DOHH2 (cell line): ENCODE measurements around the gene TIMM8B.

Experiments used
- CTCF ChIP-seq: fragments of 200-600 bp; sonication (generic); IDR thresholded peaks from one replicate; pipeline ENCODE4 v1.5.1; 2014; ENCODE audit warnings: antibody characterized with exemption, mild to moderate bottlenecking, low read depth, low read length; ENCODE audit not compliant: poor library complexity, severe bottlenecking
- EZH2phosphoT487 ChIP-seq: fragments of 200-600 bp; sonication (generic); IDR thresholded peaks from 2 replicates; pipeline ENCODE4 v1.6.1; 2017; ENCODE audit warnings: borderline replicate concordance, mild to moderate bottlenecking, antibody characterized with exemption, low read length, moderate library complexity, mixed read lengths

DNA sequence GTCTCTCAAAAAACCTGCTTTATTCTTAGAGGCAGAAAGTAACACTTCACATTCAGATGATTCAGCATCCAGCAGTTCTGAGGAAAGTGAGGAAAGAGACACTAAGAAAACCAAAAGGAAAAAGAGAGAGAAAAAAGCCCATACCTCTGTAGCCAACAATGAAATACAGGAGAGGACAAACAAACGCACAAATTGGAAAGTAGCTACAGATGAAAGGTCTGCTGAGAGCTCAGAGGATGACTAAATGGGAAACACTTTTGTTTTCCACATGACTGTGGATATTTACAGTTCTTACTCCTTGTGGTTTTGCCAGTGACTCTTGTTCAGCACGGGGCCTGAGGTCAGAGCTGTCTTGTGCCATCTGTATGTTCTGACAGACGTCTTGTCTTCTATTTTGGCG lies 3.8 kb downstream of the TIMM8B start:
- TF ChIP-seq CTCF: no peak
- no peak for TF ChIP-seq EZH2phosphoT487
